Mucosa of gallbladder (tissue), 1 donor: Measurements from ENCODE around the gene OTUB1. TPM values are rescaled to one million over a fixed set of nuclear protein-coding genes. Genes with fewer than 3 reads are reported as not detected.

ENCODE experiments used
- DNase-seq: peaks from one replicate; pipeline ENCODE4 v3.0.0-alpha.2; 2020; ENCODE audit warnings: low spot score
- total RNA-seq: library from RNA; stranded (reverse); gene quantifications from one replicate; pipeline ENCODE4 v1.2.1, GENCODE V29; 2021
- donor health status: DM: no; HTN: no; CAD: no.

The OTUB1 gene
- total RNA-seq, 1 donor from 2014 or later, result 72.4 TPM

DNA sequence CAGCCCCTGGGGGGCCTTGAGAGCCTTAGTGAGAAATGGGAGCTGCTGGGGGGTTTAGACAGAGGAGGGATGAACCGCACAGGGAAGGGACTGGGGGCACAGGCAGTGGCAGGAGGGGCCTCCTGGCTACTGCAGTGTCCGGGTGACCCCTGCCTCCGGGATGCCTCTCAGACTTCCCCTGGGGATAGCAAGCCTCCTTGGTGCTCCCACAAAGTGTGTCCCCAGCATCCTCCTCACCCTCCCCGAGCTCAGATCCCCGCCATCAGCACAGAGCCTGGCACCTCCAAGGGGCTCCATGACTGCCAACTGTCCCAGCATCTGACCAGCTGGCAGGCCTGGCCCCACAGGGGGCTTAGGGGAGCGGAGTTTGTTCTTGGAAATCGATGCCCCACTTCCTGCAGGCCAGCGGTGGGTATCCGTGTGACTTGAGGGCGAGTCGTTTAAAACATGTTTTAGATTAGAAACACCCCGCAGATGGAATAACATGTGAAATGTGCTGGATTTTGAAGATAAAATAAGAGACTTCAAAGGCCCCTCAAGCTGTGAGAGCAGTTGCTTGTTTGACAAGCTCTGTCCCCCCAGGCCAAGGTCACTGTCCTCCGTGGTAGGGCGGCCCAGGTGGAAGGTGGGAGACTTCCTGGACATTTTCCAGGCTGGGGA, 36.0 kb downstream of the OTUB1 start:
- DNase-seq, result no peak

DNA sequence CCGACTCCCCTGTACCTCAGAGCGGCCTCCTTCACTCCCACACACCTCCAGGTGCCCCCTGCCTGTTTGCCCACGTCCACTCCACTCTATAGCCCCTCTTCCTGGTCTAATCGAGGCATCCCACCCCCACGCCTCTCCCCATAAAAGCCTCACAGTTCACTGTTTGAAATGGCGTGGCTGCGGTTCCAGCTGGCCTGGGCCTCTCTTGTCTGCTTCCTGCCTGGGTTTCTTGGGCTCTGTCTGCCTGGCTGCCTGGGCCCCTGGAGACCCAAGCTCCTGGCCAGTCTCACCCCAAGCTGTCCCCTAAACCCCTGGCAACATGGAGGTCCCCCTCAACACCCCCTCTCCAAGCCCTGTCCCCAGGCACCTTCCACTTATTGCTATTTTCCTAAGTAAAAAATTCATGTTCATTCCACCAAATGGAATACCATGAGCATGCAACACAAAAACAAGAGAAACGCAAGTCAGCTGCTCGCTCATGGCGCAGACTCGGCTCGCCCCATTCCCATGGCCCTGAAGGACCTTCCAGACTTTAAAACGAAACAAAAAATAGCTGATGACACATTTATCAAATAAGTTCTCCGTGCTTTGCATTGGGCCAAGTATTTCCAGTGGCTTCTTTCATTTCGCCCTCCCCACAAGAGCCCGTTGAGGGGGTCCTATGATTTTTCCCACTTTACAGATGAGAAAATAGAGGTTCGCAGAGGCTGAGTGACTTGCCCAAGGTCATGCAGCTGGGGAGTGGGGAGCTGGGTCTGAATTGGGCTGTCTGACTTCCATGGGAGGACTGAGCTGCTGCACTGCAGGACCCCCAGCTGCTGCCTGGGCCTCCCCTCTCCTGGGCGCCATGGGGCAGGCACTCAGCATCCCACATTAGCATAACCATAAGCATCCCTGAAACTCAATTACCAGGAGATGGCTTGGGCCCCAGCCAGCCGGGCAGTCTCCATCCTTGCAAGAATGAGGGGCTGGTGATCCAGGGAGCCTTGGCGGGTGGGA, 37.8 kb downstream of the OTUB1 start:
- no peak for DNase-seq

DNA sequence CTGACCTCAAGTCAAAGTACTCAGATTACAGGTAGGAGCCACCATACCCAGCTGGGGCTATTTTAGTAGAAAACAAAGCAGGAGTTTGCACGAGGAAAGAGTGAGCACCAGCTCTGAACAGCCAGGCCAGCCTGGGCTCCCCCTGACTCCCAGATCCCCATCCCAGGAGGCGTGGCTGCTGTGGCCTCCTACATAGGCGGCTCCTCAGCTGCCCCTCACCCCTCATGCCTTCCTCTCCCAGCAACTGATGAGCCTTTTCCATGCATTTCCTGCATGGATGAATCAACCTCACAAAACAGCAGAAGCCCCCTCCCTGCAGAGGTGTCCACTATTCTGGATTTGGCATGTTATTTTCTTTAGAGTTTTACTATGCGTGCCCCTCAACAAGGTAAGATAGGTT, 39.0 kb downstream of the OTUB1 start:
- no peak for DNase-seq

DNA sequence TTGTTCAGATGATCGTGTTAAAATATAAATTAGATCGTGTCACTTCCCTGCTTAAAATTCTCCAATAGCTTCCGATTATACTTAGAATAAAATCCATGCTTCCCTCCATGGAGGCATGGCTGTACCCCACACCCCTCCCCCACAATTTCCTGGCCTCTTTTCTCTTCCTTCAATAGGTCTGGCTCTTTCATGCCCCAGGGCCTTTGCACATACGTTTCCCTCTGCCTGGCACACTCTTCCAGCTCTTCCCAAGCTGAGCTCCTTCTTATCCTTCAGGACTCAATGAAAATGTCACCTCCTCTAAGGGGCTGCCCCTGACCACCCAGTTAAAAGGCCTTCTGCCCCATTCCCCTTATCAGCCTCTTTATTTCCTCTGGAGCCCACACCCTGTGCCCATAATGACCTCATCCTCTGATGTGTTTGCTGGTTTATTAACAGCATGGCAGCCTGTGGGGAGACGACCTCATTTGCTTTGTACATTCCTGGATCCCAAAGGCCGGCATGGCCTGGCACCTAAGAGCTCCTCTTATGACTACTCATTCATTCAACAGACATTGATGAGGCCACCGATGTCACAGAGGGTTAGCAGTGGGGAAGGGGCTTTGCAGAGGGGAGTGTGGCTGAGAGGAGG, 40.5 kb downstream of the OTUB1 start:
- no peak for DNase-seq

DNA sequence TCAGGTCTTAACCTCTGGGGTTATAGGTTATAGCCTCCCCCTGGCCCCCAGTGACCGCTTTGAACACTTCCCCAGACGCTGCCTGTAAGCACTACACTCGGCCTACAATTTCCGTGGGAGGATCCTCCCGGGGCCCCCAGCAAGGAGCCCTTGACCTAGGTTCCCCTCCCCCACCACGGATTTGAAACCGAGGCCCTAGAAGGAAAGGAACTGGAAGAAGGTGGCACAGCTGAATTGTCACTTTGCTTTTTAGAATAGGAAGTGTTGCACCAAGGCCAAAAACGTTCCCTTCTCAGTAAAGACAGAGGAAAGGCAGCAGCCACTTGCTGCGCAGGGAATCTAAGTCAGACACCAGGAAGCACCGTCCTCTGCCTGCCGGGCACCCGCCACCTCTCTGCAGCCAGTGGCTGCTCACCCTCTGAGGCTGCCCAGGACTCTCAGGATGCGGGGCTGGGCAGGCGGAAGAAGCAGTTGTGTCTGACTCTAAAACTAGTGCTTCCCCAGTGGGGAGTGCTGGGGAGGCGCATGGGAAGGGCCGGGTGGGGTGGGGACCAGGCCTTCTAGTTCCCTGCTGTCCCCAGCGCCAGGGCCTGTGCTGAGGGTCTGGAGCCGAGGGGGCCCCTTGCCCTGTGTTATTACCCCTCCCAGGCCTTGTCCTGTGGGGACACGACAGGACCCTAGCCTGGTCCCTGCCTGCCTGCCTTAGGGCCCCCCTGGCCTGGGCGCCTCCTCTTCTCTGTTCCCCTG, 41.6 kb downstream of the OTUB1 start:
- DNase-seq, result no peak

DNA sequence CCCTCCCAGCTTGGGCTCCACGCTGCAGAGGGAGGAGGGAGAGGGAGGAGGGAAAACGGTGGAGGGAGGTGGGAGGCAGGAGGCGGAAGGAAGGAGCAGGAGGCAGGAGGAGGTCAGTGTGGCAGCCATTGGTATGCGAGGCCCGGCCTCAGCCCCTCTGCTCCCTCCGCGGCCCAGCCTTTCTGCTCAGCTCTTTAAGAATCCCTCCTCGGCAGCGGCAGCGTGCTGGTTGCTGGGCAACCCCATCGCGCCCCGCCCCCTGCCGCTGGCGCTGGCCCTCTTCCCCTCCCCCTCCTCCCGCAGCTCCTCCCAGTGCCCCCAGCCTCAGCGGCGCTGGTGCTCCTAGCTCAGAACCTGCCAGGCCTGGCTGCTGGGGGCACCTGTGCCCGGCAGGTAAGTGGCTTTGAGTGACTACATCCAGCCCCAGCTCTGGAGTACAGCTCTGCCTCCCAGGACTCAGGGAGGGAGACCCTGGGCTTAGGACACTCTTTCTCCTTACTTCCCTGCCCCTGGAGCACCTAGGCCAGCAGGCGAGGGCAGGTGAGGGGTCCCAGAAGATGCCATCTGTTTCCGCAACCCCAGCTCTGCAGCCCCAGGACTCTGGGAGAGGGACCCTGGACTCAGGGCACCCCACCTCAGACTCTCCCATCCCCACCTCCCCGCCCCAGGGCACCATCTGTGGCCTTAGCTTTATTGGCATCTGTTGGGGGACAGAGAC, 42.3 kb downstream of the OTUB1 start:
- DNase-seq, result no peak

DNA sequence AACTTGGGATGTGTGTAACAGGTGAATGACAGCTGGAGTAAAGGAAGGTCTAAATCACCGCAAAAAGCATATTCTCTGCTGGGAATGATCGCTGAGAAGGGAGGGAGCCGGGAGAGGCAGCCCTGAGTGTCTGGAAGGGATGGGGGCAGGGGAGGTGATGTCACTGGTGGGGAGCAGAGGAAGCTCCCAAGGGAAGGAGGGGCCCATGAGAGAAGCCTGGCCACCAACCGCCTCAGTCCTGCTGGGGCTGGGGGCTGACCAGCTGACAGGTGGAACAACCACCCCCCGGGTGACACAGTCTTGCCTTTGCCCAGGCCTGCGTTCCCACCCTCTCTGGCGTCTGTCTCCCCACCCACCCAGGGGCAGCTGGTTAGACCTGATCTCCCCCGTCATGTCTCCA, 43.5 kb downstream of the OTUB1 start:
- DNase-seq, result no peak

DNA sequence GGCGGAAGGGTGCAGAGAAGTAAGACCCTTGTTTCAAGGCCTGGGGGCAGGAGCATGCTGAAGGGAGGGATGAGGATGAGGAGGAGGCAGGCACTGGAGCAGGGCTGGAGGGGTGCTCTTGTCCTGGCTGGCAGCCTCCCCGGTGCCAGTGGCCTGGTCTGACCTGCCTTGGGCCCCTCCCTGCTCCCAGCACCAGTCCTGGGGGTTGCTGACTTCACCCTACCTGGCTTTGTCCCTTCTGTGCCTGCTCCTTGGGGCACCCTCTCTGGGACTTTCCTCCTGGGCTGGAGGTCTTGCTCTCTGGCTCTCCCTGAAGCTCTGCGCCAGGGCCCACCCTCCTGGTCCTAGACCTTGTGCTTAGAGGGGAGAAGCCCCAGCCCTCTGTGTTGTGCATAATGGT, 44.8 kb downstream of the OTUB1 start:
- no peak for DNase-seq

DNA sequence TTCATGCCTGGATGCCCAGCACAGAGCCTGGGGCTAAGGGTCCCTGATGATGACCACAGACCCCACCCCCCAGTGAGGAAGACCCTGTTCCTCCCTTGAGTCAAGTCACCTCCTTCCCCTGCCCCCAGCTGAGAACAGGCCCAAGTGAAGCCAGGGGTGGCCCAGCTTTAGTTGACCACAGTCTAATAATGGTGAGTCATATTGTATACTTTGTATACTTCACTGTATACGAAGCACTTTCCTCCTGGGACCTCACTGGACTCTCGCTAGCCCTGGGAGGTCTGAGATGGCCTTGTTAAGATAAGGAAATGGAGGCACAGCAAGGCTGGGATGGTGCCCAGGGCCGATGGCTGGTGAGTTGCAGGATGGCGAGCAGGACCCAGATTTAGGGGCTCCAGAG, 45.8 kb downstream of the OTUB1 start:
- DNase-seq, result no peak

DNA sequence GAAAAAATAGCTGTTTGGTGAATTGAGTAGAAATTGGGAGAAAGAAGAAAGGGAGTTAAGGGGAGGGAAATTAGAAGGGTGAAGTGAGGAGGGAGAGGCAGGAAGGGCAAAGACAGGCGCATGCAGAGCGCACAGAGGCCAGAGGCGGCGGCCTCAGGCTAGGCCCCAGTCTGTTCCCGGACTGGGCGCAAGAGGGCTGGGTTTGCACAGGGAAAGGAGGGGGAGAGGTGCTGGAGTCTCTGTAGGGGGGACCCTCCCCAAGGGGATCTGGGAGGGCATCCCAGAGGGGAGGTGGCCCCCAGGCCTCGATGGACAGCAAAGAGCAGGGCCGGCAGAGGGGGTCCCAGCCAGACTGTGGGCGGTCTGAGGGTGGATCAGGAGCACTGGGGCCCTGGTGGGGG, 48.2 kb downstream of the OTUB1 start:
- DNase-seq, result no peak

DNA sequence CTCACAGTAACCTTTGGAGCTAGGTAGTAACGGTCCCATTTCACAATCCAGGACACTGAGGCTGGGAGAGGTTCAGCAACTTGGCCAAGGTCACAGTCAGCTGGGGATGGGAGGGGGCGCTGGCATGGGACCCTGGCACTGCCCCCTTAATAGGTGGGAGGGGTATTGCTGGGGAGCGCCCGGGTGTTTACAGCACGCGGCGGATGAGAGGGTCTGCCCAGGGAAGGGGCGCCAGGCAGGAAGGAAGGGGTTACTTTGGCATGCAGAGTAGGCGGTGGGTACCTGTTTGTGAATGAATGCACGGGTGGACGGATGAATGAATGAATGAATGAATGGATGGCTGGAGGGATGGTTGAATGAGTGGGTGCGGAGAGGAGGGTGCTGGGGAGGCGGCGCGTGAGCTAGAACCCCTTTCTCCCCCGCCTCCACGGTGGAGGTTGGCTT, 48.9 kb downstream of the OTUB1 start:
- DNase-seq, result no peak

DNA sequence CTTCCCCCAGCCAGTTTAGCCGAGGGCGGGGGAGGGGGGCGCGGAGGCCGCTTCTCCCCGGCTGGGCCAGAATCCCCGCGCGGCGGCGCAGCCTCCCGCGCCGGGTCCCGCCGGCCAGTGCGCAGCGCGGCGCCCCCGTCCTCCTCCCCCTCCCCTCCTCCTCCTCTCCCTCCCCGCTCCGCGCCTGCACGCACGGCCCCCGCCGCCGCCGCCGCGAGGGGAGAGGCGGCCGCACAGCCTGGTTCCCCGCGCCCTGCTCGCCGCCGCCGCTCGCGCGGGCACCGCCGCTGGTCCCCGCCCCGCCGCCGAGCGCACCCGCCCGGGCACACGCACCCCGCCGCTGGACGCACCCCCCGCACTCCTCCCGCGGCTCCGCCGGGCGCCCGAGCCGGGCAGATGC, 49.3 kb downstream of the OTUB1 start, which contains the start of gene FLRT1:
Gene FLRT1 (plus strand): TSS at position 356 of the 400 bp plus-strand sequence. CDS start 80,337 bp downstream, outside the sequence.
- DNase-seq, result no peak

DNA sequence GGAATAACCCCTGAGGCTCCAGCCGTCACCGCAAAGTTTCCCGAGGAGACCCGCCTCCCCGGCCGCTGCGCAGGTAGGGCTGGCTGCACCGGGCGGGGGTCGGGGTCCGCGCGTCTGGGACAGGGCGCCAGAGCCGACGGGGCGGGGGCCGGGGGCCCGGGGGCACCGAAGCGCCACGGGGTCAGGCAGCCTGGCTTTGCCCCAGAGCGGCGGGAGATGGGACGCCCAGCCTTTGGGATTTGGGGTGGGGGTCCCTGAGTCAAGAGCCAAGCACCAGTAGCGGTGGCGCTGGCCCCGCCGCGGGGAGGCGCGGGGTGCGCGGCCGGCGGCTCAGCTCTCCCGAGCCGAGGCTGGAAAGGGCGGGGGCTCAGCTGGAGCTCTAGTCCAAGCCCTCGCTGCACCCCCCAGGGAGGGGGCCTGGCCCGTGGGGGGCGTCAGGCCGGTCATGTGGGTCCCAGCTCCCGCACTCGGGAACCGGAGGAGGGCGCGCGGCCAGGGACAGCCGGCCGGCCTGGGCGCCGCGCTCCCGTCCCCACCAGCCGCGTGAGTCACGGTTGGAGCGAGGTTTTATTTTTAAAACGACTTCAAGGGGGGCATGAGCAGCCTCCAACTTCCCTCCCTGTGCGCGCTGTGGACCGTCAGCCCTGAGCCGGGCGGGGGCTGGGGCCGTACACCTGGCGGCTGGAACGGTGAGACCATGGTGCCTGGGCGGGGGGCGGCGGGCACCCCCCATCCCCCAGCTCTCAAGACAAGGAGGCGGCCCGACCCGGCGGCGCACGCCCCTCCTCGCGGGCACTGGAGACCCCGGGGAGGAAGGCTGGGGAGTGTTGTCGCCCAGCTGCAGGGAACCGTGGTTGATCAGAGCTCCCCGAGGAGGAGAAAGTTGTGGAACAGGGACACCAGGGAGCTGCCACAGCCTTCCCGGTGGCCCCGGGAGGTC, 50.1 kb downstream of the OTUB1 start:
- DNase-seq, result no peak

DNA sequence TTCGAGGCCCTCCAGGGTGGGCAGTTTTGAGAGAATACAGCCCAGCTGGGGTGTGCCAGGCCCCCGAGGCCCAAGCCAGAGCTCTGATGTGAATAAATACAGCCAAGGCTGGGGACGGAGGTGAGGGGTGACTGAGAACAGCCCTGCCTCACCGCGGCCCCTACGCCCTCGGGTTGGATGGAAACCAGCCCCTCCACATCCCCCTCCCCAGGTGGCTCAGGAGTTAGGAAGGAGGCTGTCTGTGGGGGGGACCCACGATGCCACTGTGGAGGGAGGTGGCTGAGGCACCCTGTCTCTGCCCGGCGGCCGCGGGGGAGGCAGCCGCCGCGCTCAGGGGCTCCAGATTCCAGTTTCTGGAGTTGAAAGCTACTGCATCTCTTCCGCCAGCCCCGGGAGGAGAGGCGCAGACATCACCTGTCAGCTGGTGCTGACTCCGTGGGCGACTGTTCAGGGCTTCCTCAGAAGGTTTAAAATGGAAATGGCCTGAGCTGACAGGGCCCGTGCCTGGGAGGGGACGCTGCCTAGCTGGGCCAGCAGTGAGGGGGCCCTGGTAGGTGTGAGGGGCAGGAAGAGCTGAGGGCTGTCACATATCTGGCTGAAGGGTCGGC, 50.9 kb downstream of the OTUB1 start:
- DNase-seq, result no peak

DNA sequence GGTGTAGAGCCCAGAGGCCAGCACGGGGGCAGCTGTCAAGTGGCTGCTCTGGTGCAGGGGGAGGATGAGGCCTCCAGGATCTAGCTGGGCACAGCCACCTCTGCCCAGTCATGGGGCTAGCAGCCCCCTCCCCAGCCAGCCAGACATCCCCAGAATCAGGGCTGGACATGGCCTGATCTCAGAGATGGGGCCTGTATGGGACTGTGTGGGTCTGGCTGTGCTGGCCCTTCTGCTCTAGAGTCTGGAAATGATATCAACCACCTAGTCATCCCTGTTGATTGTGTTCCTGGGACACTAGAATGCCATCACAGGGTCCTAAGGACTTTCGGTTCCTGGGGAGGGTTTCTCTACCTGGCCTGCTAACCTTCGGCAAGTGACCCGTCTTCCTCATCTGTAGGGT, 52.3 kb downstream of the OTUB1 start:
- DNase-seq, result no peak

DNA sequence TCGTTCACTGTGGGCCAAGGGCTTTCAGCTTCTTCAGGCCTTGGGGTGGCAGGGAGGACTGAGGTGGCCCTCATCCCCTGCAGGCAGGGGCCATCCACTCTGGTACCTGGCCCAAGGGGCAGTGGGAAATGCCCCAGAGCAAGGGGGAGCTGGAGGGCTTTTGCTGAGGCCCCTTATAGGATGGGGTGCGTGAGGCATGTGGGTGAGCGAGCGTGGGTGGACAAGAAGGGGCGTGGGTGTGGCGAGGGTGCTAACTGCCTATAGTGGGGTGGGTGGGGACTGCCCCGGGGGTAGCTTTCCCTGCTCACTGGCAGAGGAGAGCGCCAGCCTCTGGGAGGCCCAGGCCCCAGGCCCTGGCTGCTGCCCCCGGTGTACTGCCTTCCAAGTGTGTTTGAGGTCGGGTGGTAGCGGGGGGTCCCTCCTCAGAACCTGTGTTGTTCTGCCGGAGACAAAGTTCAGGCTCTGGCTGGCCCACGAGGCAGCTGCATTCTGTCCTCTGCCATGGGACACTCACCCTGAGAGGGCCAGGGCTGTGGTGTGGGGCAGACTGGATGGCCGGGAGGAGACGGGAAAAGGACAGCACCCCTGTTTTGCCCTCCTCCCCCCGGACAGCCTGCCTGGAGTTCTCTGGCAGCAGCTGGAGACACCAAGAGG, 52.9 kb downstream of the OTUB1 start:
- DNase-seq, result no peak

DNA sequence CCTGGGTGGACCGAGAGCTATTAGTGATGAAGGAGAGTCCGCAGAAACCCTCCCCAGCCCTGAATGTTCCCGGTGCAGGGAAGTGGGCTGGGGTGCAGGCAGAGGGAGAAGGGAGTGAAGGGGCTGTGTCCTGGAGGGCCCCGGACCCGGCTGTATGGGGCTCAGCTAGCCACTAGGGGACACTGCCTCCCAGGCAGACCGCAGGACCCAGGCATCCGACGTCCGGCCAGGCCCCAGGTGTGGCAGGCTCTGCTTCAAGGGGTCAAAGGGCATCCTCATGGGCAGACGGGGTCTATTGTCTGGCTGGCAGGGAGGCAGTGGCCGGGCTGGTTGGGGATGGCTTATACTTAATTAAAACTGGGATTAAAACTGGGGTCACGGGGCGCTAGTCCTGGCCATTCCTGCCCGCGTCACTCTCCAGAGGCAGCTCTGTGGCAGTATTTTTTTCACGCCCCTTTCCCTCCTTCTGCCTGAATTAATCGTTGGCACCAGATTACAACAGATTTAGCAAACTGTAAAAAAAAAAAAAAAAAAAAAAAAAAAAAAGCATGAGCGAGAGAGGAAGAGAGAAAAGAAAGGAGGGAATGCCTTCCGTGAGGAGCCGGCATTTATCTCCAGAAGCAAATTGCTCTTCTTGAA, 54.6 kb downstream of the OTUB1 start:
- peak; percentile 14 for DNase-seq

DNA sequence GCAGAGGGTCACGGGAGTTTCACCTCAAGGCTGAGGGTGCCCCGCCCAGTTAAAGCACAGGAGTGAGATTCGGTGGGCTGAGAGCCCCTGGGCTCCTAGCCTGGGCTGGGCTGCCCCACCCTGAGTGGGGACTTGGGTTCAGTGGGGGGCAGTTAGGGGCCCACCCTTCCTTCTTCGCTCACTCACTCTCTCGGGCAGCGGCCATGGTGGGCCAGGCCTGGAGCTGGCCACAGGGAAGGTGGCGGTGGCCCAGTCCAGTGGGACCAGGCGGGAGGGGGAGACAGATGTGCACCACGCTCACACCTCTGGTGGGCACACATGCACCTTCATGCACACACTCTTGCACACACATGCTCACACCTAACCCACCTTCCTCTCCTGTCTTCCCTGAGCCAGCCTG, 55.6 kb downstream of the OTUB1 start:
- DNase-seq, result no peak
